SK-N-SH (cell line): ENCODE results near the gene PER2.

Experiments used
- FOXM1 ChIP-seq: IDR thresholded peaks from 2 replicates; pipeline ENCODE4 v1.4.0; 2012; ENCODE audit warnings: low read depth, mild to moderate bottlenecking
- GABPA ChIP-seq: IDR thresholded peaks from 2 replicates; pipeline ENCODE4 v1.4.0; 2012; ENCODE audit warnings: low read depth, mild to moderate bottlenecking
- IRF3 ChIP-seq: fragments of 150-350 bp; IDR thresholded peaks from 2 replicates; pipeline ENCODE4 v1.6.1; 2016; ENCODE audit warnings: mild to moderate bottlenecking, low read depth, low read length
- JUND ChIP-seq: IDR thresholded peaks from 2 replicates; pipeline ENCODE4 v1.4.0; 2012
- MAX ChIP-seq: IDR thresholded peaks from 2 replicates; pipeline ENCODE4 v1.4.0; 2012; ENCODE audit warnings: low read depth
- MXI1 ChIP-seq: IDR thresholded peaks from 2 replicates; pipeline ENCODE4 v1.6.1; 2012; ENCODE audit warnings: mild to moderate bottlenecking, low read depth, low read length, improper control_type of control experiment
- SMC3 ChIP-seq: IDR thresholded peaks from 2 replicates; pipeline ENCODE4 v1.6.1; 2012; ENCODE audit warnings: low read depth, low read length, improper control_type of control experiment
- TCF12 ChIP-seq: IDR thresholded peaks from 2 replicates; pipeline ENCODE4 v1.4.0; 2012
- TF ChIP-seq, protein P1 (sequence below): fragments of 200-600 bp; sonication (generic); IDR thresholded peaks from 2 replicates; pipeline ENCODE4 v1.6.1; 2017; ENCODE audit warnings: antibody characterized with exemption, mild to moderate bottlenecking, moderate library complexity
- TF ChIP-seq, protein P2 (sequence below): fragments of 150-350 bp; IDR thresholded peaks from 2 replicates; pipeline ENCODE4 v1.6.1; 2017; ENCODE audit warnings: antibody characterized with exemption, low read length, low read depth, borderline replicate concordance
- TF ChIP-seq, protein P3 (sequence below): IDR thresholded peaks from 2 replicates; pipeline ENCODE4 v1.4.0; 2012; ENCODE audit warnings: low read depth, borderline replicate concordance

DNA sequence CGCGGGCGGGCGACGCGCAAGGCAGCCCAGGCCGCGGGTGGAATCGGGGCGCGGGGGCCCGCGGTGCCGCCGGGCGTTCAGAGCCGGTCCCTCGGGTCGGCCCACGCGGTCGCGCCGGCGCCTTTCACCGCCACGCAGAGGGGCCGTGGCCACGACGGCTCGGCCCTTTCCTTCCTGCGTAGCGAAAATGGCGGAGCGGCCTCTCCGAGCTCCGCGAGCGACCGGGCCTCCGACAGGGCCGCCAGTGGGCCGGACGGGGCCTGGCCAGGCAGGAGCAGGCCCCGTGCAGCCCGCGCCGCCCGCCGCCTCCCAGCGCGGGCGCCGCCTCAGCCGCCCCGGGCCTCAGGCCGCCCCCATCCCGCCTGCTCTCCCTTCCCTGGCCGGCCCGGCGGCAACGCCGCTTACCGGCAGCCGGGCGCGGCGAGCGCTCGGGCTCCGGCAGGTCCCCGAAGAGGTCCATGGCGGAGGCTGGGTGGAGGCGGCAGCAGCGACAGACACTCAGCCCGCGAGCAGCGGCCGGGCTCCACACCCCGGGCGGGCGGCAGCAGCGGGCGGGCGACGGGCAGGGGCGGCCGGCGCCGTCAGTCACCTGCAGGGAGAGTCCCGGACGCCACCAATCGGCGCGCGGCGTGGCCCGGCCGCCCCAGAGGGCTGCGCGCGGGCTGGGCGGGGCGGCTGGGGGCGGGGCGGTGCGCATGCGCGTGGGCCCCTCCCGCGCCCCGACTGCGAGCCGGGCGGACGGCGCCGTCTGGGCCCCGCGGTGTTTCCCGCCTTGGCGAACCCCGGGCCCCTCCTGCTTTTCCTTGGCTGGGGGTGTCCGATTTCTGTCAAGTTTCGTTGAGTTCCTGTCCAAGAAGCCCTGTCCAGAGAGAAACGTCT is 85.1 kb downstream of the PER2 start, which contains the start of gene ILKAP:
- TF ChIP-seq, protein P1, sequence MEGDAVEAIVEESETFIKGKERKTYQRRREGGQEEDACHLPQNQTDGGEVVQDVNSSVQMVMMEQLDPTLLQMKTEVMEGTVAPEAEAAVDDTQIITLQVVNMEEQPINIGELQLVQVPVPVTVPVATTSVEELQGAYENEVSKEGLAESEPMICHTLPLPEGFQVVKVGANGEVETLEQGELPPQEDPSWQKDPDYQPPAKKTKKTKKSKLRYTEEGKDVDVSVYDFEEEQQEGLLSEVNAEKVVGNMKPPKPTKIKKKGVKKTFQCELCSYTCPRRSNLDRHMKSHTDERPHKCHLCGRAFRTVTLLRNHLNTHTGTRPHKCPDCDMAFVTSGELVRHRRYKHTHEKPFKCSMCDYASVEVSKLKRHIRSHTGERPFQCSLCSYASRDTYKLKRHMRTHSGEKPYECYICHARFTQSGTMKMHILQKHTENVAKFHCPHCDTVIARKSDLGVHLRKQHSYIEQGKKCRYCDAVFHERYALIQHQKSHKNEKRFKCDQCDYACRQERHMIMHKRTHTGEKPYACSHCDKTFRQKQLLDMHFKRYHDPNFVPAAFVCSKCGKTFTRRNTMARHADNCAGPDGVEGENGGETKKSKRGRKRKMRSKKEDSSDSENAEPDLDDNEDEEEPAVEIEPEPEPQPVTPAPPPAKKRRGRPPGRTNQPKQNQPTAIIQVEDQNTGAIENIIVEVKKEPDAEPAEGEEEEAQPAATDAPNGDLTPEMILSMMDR = no peak
- TF ChIP-seq, protein P2, sequence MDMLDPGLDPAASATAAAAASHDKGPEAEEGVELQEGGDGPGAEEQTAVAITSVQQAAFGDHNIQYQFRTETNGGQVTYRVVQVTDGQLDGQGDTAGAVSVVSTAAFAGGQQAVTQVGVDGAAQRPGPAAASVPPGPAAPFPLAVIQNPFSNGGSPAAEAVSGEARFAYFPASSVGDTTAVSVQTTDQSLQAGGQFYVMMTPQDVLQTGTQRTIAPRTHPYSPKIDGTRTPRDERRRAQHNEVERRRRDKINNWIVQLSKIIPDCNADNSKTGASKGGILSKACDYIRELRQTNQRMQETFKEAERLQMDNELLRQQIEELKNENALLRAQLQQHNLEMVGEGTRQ = no peak
- TF ChIP-seq MXI1 (peak; percentile 60), GABPA (no peak), IRF3 (no peak), JUND (no peak), SMC3 (no peak), FOXM1 (no peak), TCF12 (no peak), MAX (peak; percentile 62)
- TF ChIP-seq, protein P3, sequence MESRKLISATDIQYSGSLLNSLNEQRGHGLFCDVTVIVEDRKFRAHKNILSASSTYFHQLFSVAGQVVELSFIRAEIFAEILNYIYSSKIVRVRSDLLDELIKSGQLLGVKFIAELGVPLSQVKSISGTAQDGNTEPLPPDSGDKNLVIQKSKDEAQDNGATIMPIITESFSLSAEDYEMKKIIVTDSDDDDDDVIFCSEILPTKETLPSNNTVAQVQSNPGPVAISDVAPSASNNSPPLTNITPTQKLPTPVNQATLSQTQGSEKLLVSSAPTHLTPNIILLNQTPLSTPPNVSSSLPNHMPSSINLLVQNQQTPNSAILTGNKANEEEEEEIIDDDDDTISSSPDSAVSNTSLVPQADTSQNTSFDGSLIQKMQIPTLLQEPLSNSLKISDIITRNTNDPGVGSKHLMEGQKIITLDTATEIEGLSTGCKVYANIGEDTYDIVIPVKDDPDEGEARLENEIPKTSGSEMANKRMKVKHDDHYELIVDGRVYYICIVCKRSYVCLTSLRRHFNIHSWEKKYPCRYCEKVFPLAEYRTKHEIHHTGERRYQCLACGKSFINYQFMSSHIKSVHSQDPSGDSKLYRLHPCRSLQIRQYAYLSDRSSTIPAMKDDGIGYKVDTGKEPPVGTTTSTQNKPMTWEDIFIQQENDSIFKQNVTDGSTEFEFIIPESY = no peak
